ENCODE results near the gene TMEM178B.
"Not testable (repeated sequence)": the region's sequence is repeated elsewhere in the genome, so short reads cannot be mapped to it uniquely, and the experiment has no call there.

TMEM178B gene

DNA sequence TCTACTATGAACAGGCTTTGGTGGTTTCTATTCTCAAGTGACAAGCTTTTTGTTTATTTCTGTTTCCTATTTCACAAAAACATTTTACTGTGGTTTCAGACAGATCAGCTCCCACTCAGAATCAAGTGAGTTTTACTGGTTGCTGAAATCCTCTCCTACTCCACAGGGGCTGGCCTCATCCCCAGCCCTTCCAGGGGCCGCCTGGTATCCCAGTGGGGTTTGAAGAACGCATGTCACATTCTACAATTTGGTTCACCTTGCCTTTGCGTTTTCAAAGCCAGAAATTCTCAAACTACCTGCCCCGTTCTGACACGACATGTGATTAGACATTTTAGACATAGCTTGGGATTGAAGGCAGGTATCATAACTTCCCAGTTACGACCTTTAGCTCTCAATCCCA is 316.5 kb downstream of the TMEM178B start:
- DNase-seq (ENCODE audit: low read depth), result no peak

DNA sequence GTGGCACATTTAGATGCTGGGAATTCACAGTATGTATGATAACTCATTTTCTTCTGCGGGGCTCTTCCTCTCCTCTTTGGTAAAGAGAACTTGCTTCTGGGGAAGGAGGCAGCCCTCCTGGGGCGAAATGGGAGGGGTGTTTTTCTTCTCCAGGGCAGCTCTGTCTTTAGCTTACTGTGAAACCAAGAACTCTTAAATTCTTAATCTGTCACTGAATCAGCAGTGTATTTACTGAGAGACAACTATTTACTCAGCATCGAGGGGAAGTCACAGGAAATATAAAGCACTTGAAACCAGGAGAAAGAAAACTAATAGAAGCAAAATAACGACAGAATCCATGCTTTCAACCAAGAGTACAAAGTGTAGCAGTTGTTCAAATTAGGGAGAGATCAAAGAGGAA is 319.2 kb downstream of the TMEM178B start:
- DNase-seq (ENCODE audit: low read depth), result no peak

- no peak for DNase-seq (ENCODE audit: low read depth)
Measured at GRCh38 chr7:141397236-141398163, 323.6 kb downstream of the TMEM178B start.

DNA sequence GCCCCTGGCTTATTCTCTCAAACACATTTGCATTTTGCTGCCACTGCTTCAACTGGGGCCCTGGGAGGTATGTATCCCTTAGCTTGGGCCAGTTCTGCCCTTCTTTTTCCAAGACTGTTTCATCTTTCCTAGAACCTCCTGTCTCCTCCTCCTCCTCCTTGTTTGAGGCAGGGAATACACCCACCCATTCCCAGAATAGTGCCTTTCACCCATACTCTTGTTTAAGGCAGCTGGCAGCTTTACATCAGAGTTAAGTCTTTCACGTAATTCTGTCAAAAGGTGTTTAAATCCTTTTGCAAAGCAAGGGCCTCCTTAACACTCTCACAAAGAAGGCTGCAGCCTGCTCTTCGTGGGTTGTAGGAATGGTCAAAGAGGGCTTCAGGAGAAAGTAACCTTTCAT is 326.5 kb downstream of the TMEM178B start:
- DNase-seq (ENCODE audit: low read depth), result no peak

DNA sequence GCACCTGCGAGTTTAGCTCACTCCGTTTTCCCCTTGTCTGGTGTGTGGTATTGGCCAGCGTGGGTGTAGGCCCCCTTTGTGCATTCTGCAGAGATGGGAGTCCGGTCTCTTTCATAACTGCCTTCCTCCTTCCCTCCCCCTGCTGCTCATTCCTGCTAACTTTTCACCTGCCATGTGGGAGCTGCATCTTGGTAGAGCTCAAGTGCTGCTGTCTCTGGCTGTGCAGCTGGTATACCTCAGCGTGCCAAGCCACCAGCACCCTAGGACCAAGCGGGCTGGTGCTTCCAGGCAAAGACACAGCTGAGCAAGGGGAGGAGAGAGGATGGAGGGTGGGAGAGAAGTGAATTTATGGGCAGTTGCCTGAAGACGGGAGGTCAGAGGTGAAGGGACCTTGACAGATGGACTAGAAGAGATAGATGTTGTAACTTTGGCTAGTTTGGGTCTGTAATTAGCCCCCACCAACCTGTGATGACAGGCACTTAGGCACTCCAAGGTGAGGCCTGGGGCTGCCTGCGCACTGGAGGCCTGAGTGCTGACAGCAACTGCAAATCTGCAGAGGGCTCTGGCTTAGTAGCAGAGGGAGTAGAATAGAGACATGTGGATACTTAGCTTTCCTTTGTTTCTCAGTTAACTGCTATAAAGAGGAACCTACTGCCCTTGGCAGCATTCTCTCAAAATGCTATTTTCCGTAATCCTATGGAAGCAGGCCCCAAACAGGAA is 328.6 kb downstream of the TMEM178B start:
- DNase-seq (ENCODE audit: low read depth), result no peak

- not testable (repeated sequence) for DNase-seq (ENCODE audit: low read depth)
Measured at GRCh38 chr7:141403846-141404245, 330.0 kb downstream of the TMEM178B start.

GRCh38 chr7:141406347-141406746 is 332.5 kb downstream of the TMEM178B start:
- no peak for DNase-seq (ENCODE audit: low read depth)

DNA sequence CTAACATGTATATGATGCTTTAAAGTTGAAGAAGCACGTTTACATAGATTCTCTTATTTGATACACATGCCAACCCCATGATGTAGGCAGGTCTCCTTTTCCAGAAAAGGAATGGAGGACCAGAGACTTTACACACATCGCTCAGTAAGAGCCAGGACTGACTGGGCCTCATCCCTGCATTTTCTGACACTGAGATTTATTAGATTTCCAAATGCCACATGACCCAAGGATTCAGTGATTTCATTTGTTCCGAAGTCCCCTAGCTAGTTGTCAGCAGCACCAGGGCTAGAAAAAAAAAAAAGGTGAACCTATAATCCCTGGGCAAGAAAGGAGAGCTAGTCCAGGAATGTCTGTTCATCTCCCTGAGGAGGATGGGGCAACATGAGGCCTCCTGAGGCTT is 334.0 kb downstream of the TMEM178B start:
- DNase-seq (ENCODE audit: low read depth), result no peak

- no peak for DNase-seq (ENCODE audit: low read depth)
Measured at GRCh38 chr7:141408440-141408839, 334.6 kb downstream of the TMEM178B start.

DNA sequence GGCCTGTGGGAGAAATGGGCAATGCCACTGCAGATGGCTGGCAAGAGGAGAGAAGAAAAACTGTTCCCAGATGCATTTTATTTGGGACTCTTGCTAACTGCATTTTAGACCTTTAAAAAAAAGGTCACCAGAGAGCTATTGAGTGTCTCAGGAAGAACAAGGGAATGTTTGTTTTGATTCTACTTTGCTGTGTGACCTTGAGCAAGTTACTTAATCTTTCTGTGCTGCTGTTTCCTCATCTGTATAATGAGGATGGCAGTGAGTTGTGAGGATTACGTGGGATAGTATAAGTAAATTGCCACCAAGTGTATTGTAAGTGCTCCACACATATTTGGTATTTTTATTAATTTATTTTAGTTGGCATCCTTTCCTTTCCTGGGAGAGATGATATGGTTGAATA is 335.4 kb downstream of the TMEM178B start:
- no peak for DNase-seq (ENCODE audit: low read depth)

GRCh38 chr7:141409801-141410329 is 336.0 kb downstream of the TMEM178B start:
- no peak for DNase-seq (ENCODE audit: low read depth)

DNA sequence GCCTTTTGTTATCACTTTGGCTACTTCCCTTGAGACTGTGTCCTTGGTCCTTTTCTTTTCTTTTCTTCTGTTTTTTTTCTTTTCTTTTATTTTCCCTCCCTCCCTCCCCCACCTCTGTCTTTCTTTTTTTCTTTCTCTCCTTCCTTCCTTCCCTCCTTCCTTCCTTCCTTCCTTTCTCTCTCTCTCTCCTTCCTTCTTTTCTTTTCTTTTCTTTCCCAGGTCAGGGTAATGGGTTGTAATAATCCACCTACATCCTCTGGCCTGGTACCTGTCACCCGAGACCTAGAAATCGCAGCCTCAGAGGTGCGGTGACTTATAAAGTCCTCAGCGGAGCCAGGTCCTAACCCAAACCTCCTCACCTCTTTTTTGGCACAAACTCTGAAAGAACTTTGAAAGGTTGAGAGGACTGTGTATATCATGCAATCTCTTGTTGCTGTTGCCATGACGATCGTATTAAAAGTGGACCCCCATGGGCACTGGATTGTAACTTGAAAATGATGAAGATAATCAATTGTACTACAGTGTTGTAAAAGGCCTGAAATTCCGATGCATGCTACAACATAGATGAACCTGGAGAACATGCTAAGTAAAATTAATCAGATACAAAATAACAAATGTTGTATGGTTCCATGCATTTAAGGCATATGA is 336.6 kb downstream of the TMEM178B start:
- DNase-seq (ENCODE audit: low read depth), result no peak

DNA sequence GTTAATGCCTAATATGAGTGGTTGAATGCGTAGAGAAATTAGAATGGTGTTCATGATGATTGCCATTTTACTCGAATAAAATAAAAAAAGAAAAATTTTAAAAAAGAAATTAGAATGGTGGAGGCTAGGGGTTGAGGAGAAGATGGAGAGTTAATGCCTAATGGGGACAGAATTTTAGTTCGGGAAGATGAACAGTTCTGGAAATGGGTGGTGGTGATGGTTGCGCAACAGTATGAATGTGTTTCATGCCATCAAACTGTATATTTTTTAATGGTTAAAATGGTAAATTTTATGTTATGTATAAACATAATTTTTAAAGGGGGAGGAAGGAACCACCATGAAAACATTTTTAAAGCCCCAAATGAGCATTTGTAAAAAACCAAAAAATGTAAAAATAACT is 337.3 kb downstream of the TMEM178B start:
- DNase-seq (ENCODE audit: low read depth), result no peak

DNA sequence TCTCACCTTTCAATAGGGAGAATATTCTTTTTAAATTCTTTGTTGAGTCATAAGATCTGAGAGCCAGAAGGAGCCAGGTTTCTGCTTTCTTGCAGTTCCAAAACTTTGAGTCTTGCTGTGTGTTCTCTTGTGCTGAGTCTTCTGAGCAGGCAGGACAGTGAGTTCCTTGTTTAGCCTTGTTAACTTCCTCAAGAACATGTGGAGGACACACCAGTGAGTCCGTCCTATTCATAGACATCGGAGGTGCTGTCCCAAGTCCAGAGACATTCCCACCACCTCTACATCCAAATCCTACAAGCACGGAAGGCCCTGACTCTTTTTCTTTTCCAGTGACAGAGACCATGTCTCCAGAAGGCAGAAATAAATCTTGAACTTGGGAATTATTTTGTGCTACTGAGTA is 342.1 kb downstream of the TMEM178B start:
- DNase-seq (ENCODE audit: low read depth), result no peak

DNA sequence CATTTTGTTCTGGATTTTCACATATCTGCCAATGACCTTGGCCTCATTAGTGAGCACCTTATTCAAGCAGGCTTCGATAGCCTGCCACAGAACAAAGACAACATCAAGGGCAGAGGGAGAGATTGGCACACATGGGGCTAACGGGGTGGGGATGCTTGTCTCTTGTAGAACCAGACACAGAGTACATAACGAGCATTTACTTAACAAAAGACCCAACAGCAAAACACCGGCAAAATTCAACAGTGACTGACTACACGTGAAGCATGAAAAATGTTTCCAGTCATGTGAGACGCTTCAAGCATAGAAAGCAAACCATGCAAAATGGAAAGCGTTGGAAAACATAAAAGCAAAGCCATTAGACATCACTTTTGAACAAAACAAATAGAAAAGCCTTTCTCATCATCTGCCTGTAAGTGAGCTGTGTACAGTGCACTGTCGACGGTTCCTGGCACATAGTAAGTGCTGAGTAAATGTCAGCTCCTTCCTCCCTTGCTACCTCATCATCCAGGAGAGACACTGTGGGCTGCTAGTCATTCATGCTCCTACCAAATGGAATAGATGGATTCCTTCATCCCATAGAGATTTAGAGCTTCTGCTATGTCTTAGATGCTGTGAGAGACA is 342.9 kb downstream of the TMEM178B start:
- no peak for DNase-seq (ENCODE audit: low read depth)

- no peak for DNase-seq (ENCODE audit: low read depth)
Measured at GRCh38 chr7:141417506-141417905, 343.6 kb downstream of the TMEM178B start.

GRCh38 chr7:141418066-141418465 is 344.2 kb downstream of the TMEM178B start:
- DNase-seq (ENCODE audit: low read depth), result no peak

- DNase-seq (ENCODE audit: low read depth), result no peak
Measured at GRCh38 chr7:141421306-141421705, 347.4 kb downstream of the TMEM178B start.

DNA sequence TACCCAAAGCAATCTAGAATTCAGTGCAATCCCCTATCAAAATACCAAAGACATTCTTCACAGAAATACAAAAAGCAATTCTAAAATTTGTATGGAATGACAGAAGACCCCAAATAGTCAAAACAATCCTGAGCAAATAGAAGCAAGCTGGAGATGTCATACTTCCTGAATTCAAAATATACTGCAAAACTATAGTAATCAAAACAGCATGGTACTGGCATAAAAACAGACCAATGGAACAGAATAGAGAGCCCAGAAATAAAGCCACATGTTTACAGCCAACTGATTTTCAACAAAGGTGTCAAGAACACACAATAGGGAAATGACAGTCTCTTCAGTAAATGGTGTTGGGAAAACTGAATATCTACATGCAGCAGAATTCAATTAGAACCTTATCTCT is 353.3 kb downstream of the TMEM178B start:
- no peak for DNase-seq (ENCODE audit: low read depth)

GRCh38 chr7:141430455-141431139 is 356.7 kb downstream of the TMEM178B start:
- no peak for DNase-seq (ENCODE audit: low read depth)

GRCh38 chr7:141431140-141431479 is 357.2 kb downstream of the TMEM178B start:
- no peak for DNase-seq (ENCODE audit: low read depth)

GRCh38 chr7:141431711-141432110 is 357.8 kb downstream of the TMEM178B start:
- DNase-seq (ENCODE audit: low read depth), result no peak

All from GM04503 (cell line).